Glutamatergic neuron (in vitro differentiated cells): ENCODE results near the gene GOLT1A. TPM values are rescaled to one million over a fixed set of nuclear protein-coding genes. Genes with fewer than 3 reads are reported as not detected.
A peak's percentile ranks its signal among the peaks of the same experiment; 100 is the strongest.

ENCODE experiments used
- DNase-seq: peaks from one replicate; pipeline ENCODE4 v3.0.0; 2022
- H3K27ac Mint-ChIP-seq: one replicate; pipeline ENCODE4 v1.8.0; 2020; ENCODE audit warnings: mild to moderate bottlenecking, mixed read lengths, inconsistent platforms; ENCODE audit not compliant: unreplicated experiment
- H3K27me3 Mint-ChIP-seq: one replicate; pipeline ENCODE4 v1.8.0; 2020; ENCODE audit warnings: mild to moderate bottlenecking, moderate library complexity, mixed read lengths, inconsistent platforms; ENCODE audit not compliant: unreplicated experiment
- H3K36me3 Mint-ChIP-seq: one replicate; pipeline ENCODE4 v1.8.0; 2020; ENCODE audit warnings: mild to moderate bottlenecking, mixed read lengths, inconsistent platforms; ENCODE audit not compliant: unreplicated experiment
- H3K4me1 Mint-ChIP-seq: one replicate; pipeline ENCODE4 v1.8.0; 2020; ENCODE audit warnings: mild to moderate bottlenecking, low read depth, mixed read lengths, inconsistent platforms; ENCODE audit not compliant: unreplicated experiment
- H3K4me3 Mint-ChIP-seq: one replicate; pipeline ENCODE4 v1.8.0; 2020; ENCODE audit warnings: mild to moderate bottlenecking, mixed read lengths, inconsistent platforms; ENCODE audit not compliant: unreplicated experiment
- H3K9me3 Mint-ChIP-seq: one replicate; pipeline ENCODE4 v1.8.0; 2020; ENCODE audit warnings: mild to moderate bottlenecking, moderate library complexity, mixed read lengths, inconsistent platforms; ENCODE audit not compliant: unreplicated experiment
- CTCF ChIP-seq: fragments of 200-600 bp; sonication (generic); IDR thresholded peaks from one replicate; pipeline ENCODE4 v1.5.0; 2021; ENCODE audit not compliant: partially characterized antibody, unreplicated experiment
- total RNA-seq: library from RNA; stranded (reverse); fragmentation: NEBNext Ultra II Directional; extraction: Animal tissue kit (Norgen Biotek cat#: 25700); gene quantifications from one replicate; pipeline ENCODE4 v1.2.1, GENCODE V29; 2021; ENCODE audit not compliant: unreplicated experiment

Gene GOLT1A
- total RNA-seq, 1 donor from 2014 or later = not detected

GRCh38 chr1:204166219-204166618, 47.6 kb downstream of the GOLT1A start, which contains the start of gene REN:
Gene REN (minus strand): TSS chr1:204166337. CDS start chr1:204166293, 44 bp downstream.
- peaks cover 3% of the 10 kb centered on the region for H3K27me3 Mint-ChIP-seq
- H3K4me3 Mint-ChIP-seq = no peak within 1 kb of the TSS
- peaks cover 4% of the 10 kb centered on the region for H3K36me3 Mint-ChIP-seq
- no peak for TF ChIP-seq CTCF
- no peaks in the 10 kb centered on the region for H3K9me3 Mint-ChIP-seq
- DNase-seq = no peak
- H3K4me1 Mint-ChIP-seq = no peaks in the 10 kb centered on the region
- no peak within 1 kb of the TSS for H3K27ac Mint-ChIP-seq

GRCh38 chr1:204162494-204163074, 51.2 kb downstream of the GOLT1A start:
- peak; percentile 91 for DNase-seq
- Mint-ChIP-seq H3K9me3 (no peaks in the 10 kb centered on the region), H3K4me3 (peak overlapping the region; percentile 23), H3K27me3 (peaks cover 6% of the 10 kb centered on the region), H3K27ac (no peak overlapping the region), H3K4me1 (no peaks in the 10 kb centered on the region), H3K36me3 (no peaks in the 10 kb centered on the region)
- peak; percentile 98 for TF ChIP-seq CTCF

- Mint-ChIP-seq H3K9me3 (no peaks in the 10 kb centered on the region), H3K36me3 (no peaks in the 10 kb centered on the region), H3K27ac (no peak overlapping the region), H3K27me3 (peaks cover 7% of the 10 kb centered on the region), H3K4me1 (no peaks in the 10 kb centered on the region), H3K4me3 (peak overlapping the region; percentile 23)
- DNase-seq = no peak
- no peak for TF ChIP-seq CTCF
Measured at GRCh38 chr1:204161609-204162493, 51.9 kb downstream of the GOLT1A start.

- Mint-ChIP-seq H3K27me3 (peaks cover 6% of the 10 kb centered on the region), H3K4me1 (no peaks in the 10 kb centered on the region), H3K9me3 (peaks cover 4% of the 10 kb centered on the region), H3K27ac (no peak overlapping the region), H3K36me3 (no peaks in the 10 kb centered on the region), H3K4me3 (no peak overlapping the region)
- no peak for DNase-seq
- no peak for TF ChIP-seq CTCF
Measured at GRCh38 chr1:204157962-204158361, 55.8 kb downstream of the GOLT1A start.

GRCh38 chr1:204155881-204156280, 57.9 kb downstream of the GOLT1A start:
- Mint-ChIP-seq H3K36me3 (no peaks in the 10 kb centered on the region), H3K27ac (no peak overlapping the region), H3K4me3 (no peak overlapping the region), H3K27me3 (peaks cover 9% of the 10 kb centered on the region), H3K9me3 (peaks cover 4% of the 10 kb centered on the region), H3K4me1 (no peaks in the 10 kb centered on the region)
- no peak for DNase-seq
- no peak for TF ChIP-seq CTCF
